ENCODE data around the gene BRCA2. TPM values are rescaled to one million over a fixed set of nuclear protein-coding genes. Genes with fewer than 3 reads are reported as not detected.

The BRCA2 gene
- total RNA-seq, 1 experiment from 2014 or later: 14.5 TPM

- ChIA-PET CTCF (no interaction called here), POLR2A (ENCODE audit: unreplicated experiment) (no interaction called here)
- H3K27ac ChIP-seq: no peak overlapping the region
- intact Hi-C loops (cut with micrococcal nuclease; ENCODE audit: unreplicated experiment): loop anchor here (10.0 kb wide), 1 partner anchor 607 kb away; no protein-coding TSS in a partner anchor
- H3K4me2 ChIP-seq: no peak overlapping the region
- no peaks in the 10 kb centered on the region for H3K9me3 ChIP-seq (ENCODE audit: insufficient read depth, low read depth)
- no peaks in the 10 kb centered on the region for H3K79me2 ChIP-seq (ENCODE audit: low read depth)
- DNase-seq: no peak
- no TSS peak for BruUV-seq (replicated peaks)
- no peaks in the 10 kb centered on the region for H3K36me3 ChIP-seq (ENCODE audit: low read depth)
- H3K4me3 ChIP-seq: no peak overlapping the region
- no peak overlapping the region for H2AFZ ChIP-seq
- no peak for TF ChIP-seq EZH2 (IDR thresholded peaks at IDR 0.05; ENCODE audit: low read depth)
- TF ChIP-seq CTCF (conservative IDR thresholded peaks at IDR 0.05): no peak
- H4K20me1 ChIP-seq (ENCODE audit: insufficient read depth): no peaks in the 10 kb centered on the region
- H3K27me3 ChIP-seq (ENCODE audit: insufficient read depth, low read depth): no peaks in the 10 kb centered on the region
- H3K9me2 ChIP-seq (ENCODE audit: insufficient read depth): no peaks in the 10 kb centered on the region
- no peaks in the 10 kb centered on the region; the same call in 1 of the 2 replicates for H3F3A ChIP-seq (ENCODE audit: insufficient read depth, low read depth)
- peaks cover 13% of the 10 kb centered on the region; the same call in 1 of the 2 replicates for H3K4me1 ChIP-seq (replicated peaks; ENCODE audit: insufficient read depth)
These were observed 116.1 kb downstream of the BRCA2 start for GRCh38 chr13:32431361-32431760.

- TF ChIP-seq EZH2 (IDR thresholded peaks at IDR 0.05; ENCODE audit: low read depth) (no peak), CTCF (conservative IDR thresholded peaks at IDR 0.05) (no peak)
- Histone ChIP-seq H3K27me3 (ENCODE audit: insufficient read depth, low read depth) (no peaks in the 10 kb centered on the region), H3K9me2 (ENCODE audit: insufficient read depth) (no peaks in the 10 kb centered on the region), H3K4me2 (no peak overlapping the region), H3F3A (ENCODE audit: insufficient read depth, low read depth) (no peaks in the 10 kb centered on the region; the same call in 1 of the 2 replicates), H3K79me2 (ENCODE audit: low read depth) (no peaks in the 10 kb centered on the region), H3K9me3 (ENCODE audit: insufficient read depth, low read depth) (no peaks in the 10 kb centered on the region), H4K20me1 (ENCODE audit: insufficient read depth) (no peaks in the 10 kb centered on the region), H3K27ac (no peak overlapping the region), H3K36me3 (ENCODE audit: low read depth) (no peaks in the 10 kb centered on the region), H3K4me3 (no peak overlapping the region), H2AFZ (no peak overlapping the region), H3K4me1 (replicated peaks; ENCODE audit: insufficient read depth) (peaks cover 6% of the 10 kb centered on the region; the same call in 1 of the 2 replicates)
- BruUV-seq (replicated peaks): no TSS peak
- ChIA-PET POLR2A (ENCODE audit: unreplicated experiment) (no interaction called here), CTCF (no interaction called here)
- intact Hi-C loops (cut with micrococcal nuclease; ENCODE audit: unreplicated experiment): loop anchor here (10.0 kb wide), 1 partner anchor 608 kb away; no protein-coding TSS in a partner anchor
- DNase-seq: no peak
These were observed 117.5 kb downstream of the BRCA2 start for GRCh38 chr13:32432856-32433255.

GRCh38 chr13:32438871-32439270 lies 123.6 kb downstream of the BRCA2 start:
- ChIA-PET POLR2A (ENCODE audit: unreplicated experiment) (no interaction called here), CTCF (interaction anchor here (0.5 kb wide), 1 partner anchor 227 kb away, joined by 13 read pairs; no protein-coding TSS in a partner anchor)
- Histone ChIP-seq H3K9me3 (ENCODE audit: insufficient read depth, low read depth) (no peaks in the 10 kb centered on the region), H4K20me1 (ENCODE audit: insufficient read depth) (no peaks in the 10 kb centered on the region), H3K27ac (no peak overlapping the region), H3K9me2 (ENCODE audit: insufficient read depth) (no peaks in the 10 kb centered on the region), H3K4me1 (replicated peaks; ENCODE audit: insufficient read depth) (no peaks in the 10 kb centered on the region), H3K27me3 (ENCODE audit: insufficient read depth, low read depth) (no peaks in the 10 kb centered on the region), H3F3A (ENCODE audit: insufficient read depth, low read depth) (no peaks in the 10 kb centered on the region; the same call in 1 of the 2 replicates), H3K36me3 (ENCODE audit: low read depth) (no peaks in the 10 kb centered on the region), H3K79me2 (ENCODE audit: low read depth) (no peaks in the 10 kb centered on the region), H3K4me3 (no peak overlapping the region), H2AFZ (no peak overlapping the region), H3K4me2 (no peak overlapping the region)
- no peak for DNase-seq
- no TSS peak for BruUV-seq (replicated peaks)
- TF ChIP-seq EZH2 (IDR thresholded peaks at IDR 0.05; ENCODE audit: low read depth) (no peak), CTCF (conservative IDR thresholded peaks at IDR 0.05) (no peak)
- intact Hi-C loops (cut with micrococcal nuclease; ENCODE audit: unreplicated experiment): loop anchor here (10.0 kb wide), 1 partner anchor 614 kb away; no protein-coding TSS in a partner anchor
